GM12878 (cell line): ENCODE results near the gene FAM120A.

Experiments
- ATF2 ChIP-seq: IDR thresholded peaks from 2 replicates; pipeline ENCODE4 v1.6.1; 2012; ENCODE audit warnings: low read length, inconsistent platforms
- BCL11A ChIP-seq: IDR thresholded peaks from 2 replicates; pipeline ENCODE4 v1.6.1; 2011; ENCODE audit warnings: low read depth, low read length
- RCOR1 ChIP-seq: conservative IDR thresholded peaks from 2 replicates; pipeline ENCODE4 v1.6.1; 2012; ENCODE audit warnings: low read depth, low read length, improper control_type of control experiment
- SMAD1 ChIP-seq: fragments of 450-650 bp; IDR thresholded peaks from 2 replicates; pipeline ENCODE4 v1.6.1; 2018; ENCODE audit warnings: mild to moderate bottlenecking, low read depth; ENCODE audit not compliant: partially characterized antibody
- SMC3 ChIP-seq: IDR thresholded peaks from 2 replicates; pipeline ENCODE4 v1.6.1; 2011; ENCODE audit warnings: low read length, improper control_type of control experiment, borderline replicate concordance
- TARDBP ChIP-seq: IDR thresholded peaks from 2 replicates; pipeline ENCODE4 v1.6.1; 2016; ENCODE audit warnings: borderline replicate concordance
- TCF12 ChIP-seq: IDR thresholded peaks from 2 replicates; pipeline ENCODE4 v1.6.1; 2011; ENCODE audit warnings: low read depth, mild to moderate bottlenecking, low read length
- TF ChIP-seq, protein P1 (sequence below), 3 experiments: IDR thresholded peaks in 2 of 3; conservative IDR thresholded peaks in 1 of 3; 2 replicates each; pipeline ENCODE4 v1.5.1; 2011; ENCODE audit warnings: low read depth in 3 of 3, low read length in 3 of 3, mild to moderate bottlenecking in 3 of 3, control low read depth in 2 of 3, moderate library complexity in 2 of 3, inconsistent platforms in 1 of 3, mixed read lengths in 1 of 3; ENCODE audit not compliant: control insufficient read depth in 2 of 3, insufficient read depth in 1 of 3; ENCODE audit errors: extremely low read depth in 1 of 3

DNA sequence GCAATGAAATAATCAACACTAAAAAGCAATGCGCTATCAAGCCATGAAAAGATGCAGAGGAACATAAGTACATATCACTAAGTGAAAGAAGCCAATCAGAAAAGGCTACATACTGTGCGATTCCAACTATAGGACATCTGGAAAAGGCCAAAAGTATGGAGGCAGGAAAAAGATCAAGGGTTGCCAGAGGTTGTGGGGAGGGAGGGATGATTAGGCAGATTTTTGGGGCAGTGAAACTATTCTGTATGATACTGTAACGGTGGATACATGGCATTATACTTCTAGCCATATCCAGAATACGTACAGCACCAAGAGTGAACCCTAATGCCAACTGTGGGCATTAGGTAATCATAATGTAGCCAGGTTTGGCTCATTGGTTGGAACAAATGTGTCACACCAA lies 51.9 kb downstream of the FAM120A start:
- TF ChIP-seq ATF2 (no peak), SMAD1 (no peak), BCL11A (no peak), SMC3 (no peak), TCF12 (no peak), TARDBP (no peak), RCOR1 (no peak)
- TF ChIP-seq, protein P1, sequence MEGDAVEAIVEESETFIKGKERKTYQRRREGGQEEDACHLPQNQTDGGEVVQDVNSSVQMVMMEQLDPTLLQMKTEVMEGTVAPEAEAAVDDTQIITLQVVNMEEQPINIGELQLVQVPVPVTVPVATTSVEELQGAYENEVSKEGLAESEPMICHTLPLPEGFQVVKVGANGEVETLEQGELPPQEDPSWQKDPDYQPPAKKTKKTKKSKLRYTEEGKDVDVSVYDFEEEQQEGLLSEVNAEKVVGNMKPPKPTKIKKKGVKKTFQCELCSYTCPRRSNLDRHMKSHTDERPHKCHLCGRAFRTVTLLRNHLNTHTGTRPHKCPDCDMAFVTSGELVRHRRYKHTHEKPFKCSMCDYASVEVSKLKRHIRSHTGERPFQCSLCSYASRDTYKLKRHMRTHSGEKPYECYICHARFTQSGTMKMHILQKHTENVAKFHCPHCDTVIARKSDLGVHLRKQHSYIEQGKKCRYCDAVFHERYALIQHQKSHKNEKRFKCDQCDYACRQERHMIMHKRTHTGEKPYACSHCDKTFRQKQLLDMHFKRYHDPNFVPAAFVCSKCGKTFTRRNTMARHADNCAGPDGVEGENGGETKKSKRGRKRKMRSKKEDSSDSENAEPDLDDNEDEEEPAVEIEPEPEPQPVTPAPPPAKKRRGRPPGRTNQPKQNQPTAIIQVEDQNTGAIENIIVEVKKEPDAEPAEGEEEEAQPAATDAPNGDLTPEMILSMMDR (IDR thresholded peaks at IDR 0.05 in 2 of 3, conservative IDR thresholded peaks at IDR 0.05 in 1 of 3; ENCODE audit: control insufficient read depth in 2 of 3, extremely low read depth in 1 of 3, insufficient read depth in 1 of 3, low read depth in 3 of 3, low read length in 3 of 3), result no peak
